Fibroblast of the aortic adventitia (primary cell): ENCODE results near the gene ERCC1. TPM values are rescaled to one million over a fixed set of nuclear protein-coding genes. Genes with fewer than 3 reads are reported as not detected.
A peak's percentile ranks its signal among the peaks of the same experiment; 100 is the strongest.

Source experiments
- DNase-seq: peaks from one replicate; pipeline ENCODE4 v3.0.0-alpha.2; 2010; ENCODE audit warnings: low read depth
- H3K4me3 ChIP-seq: 2 replicates; pipeline ENCODE4 v1.5.1; 2011; ENCODE audit warnings: low read depth, mild to moderate bottlenecking, control low read depth, low read length, moderate library complexity
- total RNA-seq: library from RNA; depleted of rRNA; stranded (reverse); fragments of >200 nt; gene quantifications from 2 replicates; pipeline ENCODE4 v1.2.3, GENCODE V29; 2012; ENCODE audit warnings: low replicate concordance
- TF ChIP-seq, protein P1 (sequence below): IDR thresholded peaks from 2 replicates; pipeline ENCODE4 v1.5.1; 2011; ENCODE audit warnings: mild to moderate bottlenecking, low read length, control low read depth, inconsistent platforms; ENCODE audit not compliant: insufficient read depth

ERCC1 gene
- total RNA-seq, 1 donor, result 109 TPM

DNA sequence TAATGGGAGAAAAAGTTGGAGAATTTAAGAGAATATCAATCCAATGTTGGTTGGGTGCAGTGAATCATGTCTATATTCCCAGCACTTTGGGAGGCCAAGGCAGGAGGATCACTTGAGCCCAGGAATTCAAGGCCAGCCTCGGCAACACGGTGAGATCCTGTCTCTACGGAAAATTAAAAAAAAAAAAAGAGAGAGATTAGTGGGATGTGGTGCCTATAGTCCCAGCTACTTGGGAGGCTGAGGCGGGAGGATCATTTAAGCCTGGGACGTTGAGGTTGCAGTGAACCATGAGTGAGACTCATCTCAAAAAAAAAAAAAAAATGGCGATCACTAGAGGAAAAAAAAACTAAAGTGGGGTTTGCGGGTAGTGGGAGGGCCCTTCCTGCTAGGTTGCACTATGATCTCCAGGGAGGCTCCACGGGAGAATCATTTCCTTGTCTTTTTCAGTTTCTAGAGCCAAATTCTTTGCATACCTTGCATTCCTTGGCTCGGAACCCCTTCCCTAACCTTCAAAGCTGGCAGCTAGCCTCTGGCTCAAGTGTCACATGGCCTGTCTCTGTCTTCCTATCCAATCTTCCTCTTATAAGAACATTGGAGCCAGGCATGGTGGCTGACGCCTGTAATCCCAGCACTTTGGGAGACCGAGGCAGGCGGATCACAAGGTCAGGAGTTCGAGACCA is 47.5 kb downstream of the ERCC1 start:
- no peak overlapping the region for H3K4me3 ChIP-seq
- DNase-seq, result peak; percentile 98
- TF ChIP-seq, protein P1, sequence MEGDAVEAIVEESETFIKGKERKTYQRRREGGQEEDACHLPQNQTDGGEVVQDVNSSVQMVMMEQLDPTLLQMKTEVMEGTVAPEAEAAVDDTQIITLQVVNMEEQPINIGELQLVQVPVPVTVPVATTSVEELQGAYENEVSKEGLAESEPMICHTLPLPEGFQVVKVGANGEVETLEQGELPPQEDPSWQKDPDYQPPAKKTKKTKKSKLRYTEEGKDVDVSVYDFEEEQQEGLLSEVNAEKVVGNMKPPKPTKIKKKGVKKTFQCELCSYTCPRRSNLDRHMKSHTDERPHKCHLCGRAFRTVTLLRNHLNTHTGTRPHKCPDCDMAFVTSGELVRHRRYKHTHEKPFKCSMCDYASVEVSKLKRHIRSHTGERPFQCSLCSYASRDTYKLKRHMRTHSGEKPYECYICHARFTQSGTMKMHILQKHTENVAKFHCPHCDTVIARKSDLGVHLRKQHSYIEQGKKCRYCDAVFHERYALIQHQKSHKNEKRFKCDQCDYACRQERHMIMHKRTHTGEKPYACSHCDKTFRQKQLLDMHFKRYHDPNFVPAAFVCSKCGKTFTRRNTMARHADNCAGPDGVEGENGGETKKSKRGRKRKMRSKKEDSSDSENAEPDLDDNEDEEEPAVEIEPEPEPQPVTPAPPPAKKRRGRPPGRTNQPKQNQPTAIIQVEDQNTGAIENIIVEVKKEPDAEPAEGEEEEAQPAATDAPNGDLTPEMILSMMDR, result no peak

DNA sequence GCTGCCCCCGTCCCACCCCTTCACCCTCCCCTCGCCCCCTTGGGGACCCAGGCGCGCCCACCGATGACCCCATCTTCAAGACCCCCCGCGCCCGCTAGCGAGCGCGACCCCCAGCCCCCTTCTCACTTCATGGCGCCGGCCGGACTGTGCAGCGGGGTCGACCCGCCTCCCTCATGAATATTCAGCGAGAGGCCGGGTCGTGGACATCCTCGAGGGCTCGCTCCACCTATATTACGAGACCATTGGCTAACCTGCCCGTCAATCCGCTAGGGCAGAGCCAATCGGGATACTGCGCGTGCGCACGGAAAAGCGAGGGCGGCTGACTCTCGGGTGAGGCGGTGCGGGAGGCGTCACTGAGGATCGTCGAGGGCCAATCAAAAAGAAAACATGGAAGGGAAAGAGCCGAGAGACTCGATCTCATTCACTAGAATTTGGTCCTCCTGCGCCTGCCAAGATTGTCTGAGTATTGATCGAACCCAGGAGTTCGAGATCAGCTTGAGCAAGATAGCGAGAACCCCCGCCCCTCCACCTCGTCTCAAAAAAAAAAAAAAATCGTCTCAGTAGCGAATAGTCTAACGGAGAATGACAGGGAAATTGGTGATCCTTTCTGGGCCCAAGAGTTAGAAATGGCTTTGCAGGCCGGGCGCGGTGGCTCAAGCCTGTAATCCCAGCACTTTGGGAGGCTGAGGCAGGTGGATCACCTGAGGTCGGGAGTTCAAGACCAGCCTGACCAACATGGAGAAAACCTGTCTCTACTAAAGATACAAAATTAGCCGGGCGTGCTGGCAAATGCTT is 53.1 kb downstream of the ERCC1 start, which contains the start of gene ERCC2:
ERCC2 (minus strand) TSS at position 164 of the 795 bp plus-strand sequence; CDS start at position 131, 33 bp downstream.
- DNase-seq, result peak; percentile 99
- TF ChIP-seq, protein P1, result no peak
- peak within 1 kb of the TSS; percentile 81 for H3K4me3 ChIP-seq

DNA sequence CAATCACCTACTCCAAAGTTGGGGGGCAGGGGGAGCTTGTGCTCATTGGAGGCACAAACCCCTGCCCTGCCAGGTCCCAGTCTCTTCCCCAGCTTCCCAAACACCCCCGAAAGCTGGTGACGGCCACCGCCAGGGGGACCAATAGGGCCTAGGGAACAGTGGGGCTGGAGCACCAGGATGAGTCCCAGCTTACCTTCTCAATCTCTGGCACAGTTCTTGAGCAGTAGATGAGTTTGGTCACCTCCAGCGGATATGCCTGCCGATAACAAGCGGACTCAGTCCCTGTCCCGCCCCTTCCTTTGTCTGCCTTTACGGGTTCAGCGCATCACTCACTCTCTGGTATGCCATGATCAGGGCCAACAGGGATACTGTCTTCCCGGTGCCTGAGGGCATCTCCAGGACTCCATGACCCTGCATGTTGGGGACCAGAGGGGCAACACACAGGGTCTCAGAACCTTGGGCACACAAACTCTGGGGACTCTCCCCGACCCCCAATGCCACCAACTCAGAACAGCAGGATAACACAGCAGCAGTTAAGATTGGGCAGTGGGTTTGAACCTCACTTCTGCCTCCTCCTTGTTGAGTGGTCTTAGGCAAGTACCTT is 54.9 kb downstream of the ERCC1 start:
- TF ChIP-seq, protein P1, result no peak
- no peak overlapping the region for H3K4me3 ChIP-seq
- no peak for DNase-seq

DNA sequence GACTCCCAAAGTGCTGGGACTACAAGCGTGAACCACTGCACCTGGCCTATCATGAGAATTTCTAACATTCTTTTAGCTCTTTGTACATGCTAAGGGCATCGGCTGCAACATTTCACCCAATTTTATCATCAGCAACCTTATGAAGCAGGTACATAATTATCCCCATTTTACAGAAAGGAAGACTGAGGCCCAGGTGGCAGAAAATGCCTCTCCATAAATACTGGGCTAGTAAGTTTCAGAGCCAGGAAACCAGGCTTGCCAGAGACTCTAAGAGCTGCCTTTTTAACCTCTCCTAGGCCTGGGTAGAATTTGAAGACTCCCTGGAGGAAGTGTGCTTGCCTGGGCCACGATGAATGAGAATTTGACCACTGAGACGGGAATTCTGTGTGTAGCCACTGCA is 55.6 kb downstream of the ERCC1 start:
- DNase-seq, result no peak
- no peak overlapping the region for H3K4me3 ChIP-seq
- TF ChIP-seq, protein P1, result no peak

DNA sequence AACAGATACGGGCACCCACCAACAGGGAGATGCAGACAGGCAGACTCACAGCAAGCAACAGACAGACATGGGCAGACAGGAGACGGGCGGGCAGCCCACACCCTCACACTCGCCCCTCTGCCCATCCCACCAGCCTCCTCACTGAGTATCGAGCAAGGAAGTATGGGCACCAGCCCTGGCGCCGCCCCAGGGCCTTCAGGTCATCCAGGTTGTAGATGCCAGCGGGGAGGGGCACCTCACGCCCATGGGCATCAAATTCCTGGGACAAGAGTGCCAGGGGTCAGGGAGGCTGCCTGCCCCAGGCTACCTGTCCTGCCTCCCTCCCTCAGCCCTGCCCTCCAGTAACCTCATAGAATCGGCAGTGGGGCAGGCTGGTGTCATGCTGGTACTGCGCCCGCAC is 59.0 kb downstream of the ERCC1 start:
- no peak overlapping the region for H3K4me3 ChIP-seq
- TF ChIP-seq, protein P1, result no peak
- no peak for DNase-seq

DNA sequence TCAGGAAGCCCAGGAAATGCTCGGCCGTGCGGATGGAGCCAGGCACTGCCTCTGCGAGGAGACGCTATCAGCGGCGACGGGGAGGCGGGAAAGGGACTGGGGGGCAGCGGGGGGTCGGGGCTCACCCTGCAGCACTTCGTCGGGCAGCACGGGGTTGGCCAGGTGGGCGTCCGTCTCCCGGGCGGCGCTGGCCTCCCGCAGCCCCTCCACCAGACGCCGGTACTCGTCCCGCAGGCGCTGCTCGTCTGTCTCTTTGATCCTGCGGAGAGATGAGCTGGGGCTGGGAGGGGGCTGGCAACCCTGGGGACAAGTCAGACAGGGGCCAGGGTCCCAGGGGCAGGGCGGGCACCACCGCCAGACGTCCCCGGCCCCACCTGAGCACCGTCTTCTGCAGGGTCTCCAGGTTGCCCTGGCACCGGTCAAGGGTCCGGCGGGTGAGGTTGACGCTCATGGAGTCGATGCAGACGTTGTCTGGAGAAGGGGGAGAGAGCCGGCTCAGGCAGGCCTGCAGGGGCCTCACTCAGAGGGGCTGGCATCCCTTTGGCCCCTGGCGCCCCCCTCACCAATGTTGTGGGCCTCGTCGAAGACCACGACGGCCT is 59.8 kb downstream of the ERCC1 start:
- no peak for DNase-seq
- TF ChIP-seq, protein P1, result no peak
- no peak overlapping the region for H3K4me3 ChIP-seq
